Bone marrow (tissue), 2 donors: ENCODE data around the gene GALNT13.

Experiments
- DNase-seq, 2 donors: peaks; one replicate each; lab custom pipeline; 2025; lab: John Stamatoyannopoulos, UW

Gene GALNT13

GRCh38 chr2:154125891-154126290 lies 254.2 kb downstream of the GALNT13 start:
- no peak for DNase-seq

GRCh38 chr2:154130821-154131220 lies 259.1 kb downstream of the GALNT13 start:
- DNase-seq, result no peak

- DNase-seq, result no peak
These were observed 261.1 kb downstream of the GALNT13 start for GRCh38 chr2:154132827-154133226.

- DNase-seq, result no peak
These were observed 262.1 kb downstream of the GALNT13 start for GRCh38 chr2:154133823-154134222.

- DNase-seq, result no peak
These were observed 268.7 kb downstream of the GALNT13 start for GRCh38 chr2:154140249-154141025.

- DNase-seq, result no peak
These were observed 270.8 kb downstream of the GALNT13 start for GRCh38 chr2:154142480-154142879.

- DNase-seq, result no peak
These were observed 271.4 kb downstream of the GALNT13 start for GRCh38 chr2:154143105-154143504.

- DNase-seq, result no peak
These were observed 286.4 kb downstream of the GALNT13 start for GRCh38 chr2:154158101-154158500.

GRCh38 chr2:154161286-154161685 lies 289.6 kb downstream of the GALNT13 start:
- no peak for DNase-seq

GRCh38 chr2:154170400-154170799 lies 298.7 kb downstream of the GALNT13 start:
- no peak for DNase-seq

GRCh38 chr2:154173164-154173563 lies 301.4 kb downstream of the GALNT13 start:
- no peak for DNase-seq

GRCh38 chr2:154173919-154174318 lies 302.2 kb downstream of the GALNT13 start:
- no peak for DNase-seq

GRCh38 chr2:154182008-154182407 lies 310.3 kb downstream of the GALNT13 start:
- DNase-seq, result no peak

GRCh38 chr2:154187948-154188347 lies 316.2 kb downstream of the GALNT13 start:
- no peak for DNase-seq

GRCh38 chr2:154189953-154190352 lies 318.2 kb downstream of the GALNT13 start:
- no peak for DNase-seq

- no peak for DNase-seq
These were observed 321.5 kb downstream of the GALNT13 start for GRCh38 chr2:154193246-154193645.

- no peak for DNase-seq
These were observed 323.4 kb downstream of the GALNT13 start for GRCh38 chr2:154194909-154195643.

- no peak for DNase-seq
These were observed 324.0 kb downstream of the GALNT13 start for GRCh38 chr2:154195644-154196195.

GRCh38 chr2:154198866-154199265 lies 327.1 kb downstream of the GALNT13 start:
- no peak for DNase-seq

- no peak for DNase-seq
These were observed 331.5 kb downstream of the GALNT13 start for GRCh38 chr2:154203206-154203605.

- DNase-seq, result no peak
These were observed 332.2 kb downstream of the GALNT13 start for GRCh38 chr2:154203902-154204301.

- DNase-seq, result no peak
These were observed 335.7 kb downstream of the GALNT13 start for GRCh38 chr2:154207288-154208047.
